HepG2 (cell line): ENCODE data around the gene CRKL. TPM values are rescaled to one million over a fixed set of nuclear protein-coding genes. Genes with fewer than 3 reads are reported as not detected.

Source experiments
- HMGA1 ChIP-seq: sonication (generic); formaldehyde crosslinking; conservative IDR thresholded peaks from 2 replicates; pipeline ENCODE4 v1.4.0; 2020; ENCODE audit warnings: missing genetic modification reagents
- KMT2B ChIP-seq: IDR thresholded peaks from 2 replicates; pipeline ENCODE4 v1.6.1; 2016; ENCODE audit warnings: missing genetic modification reagents, missing compliant biosample characterization
- MTA1 ChIP-seq: sonication (generic); formaldehyde crosslinking; IDR thresholded peaks from 2 replicates; pipeline ENCODE4 v1.4.0; 2020; ENCODE audit warnings: missing genetic modification reagents, mild to moderate bottlenecking, borderline replicate concordance
- ONECUT2 ChIP-seq: sonication (generic); formaldehyde crosslinking; IDR thresholded peaks from 2 replicates; pipeline ENCODE4 v1.4.0; 2020; ENCODE audit warnings: missing genetic modification reagents
- ZNF318 ChIP-seq: sonication (generic); formaldehyde crosslinking; IDR thresholded peaks from 2 replicates; pipeline ENCODE4 v1.4.0; 2020; ENCODE audit warnings: mild to moderate bottlenecking, missing genetic modification reagents
- ZNF597 ChIP-seq: sonication (generic); formaldehyde crosslinking; IDR thresholded peaks from 2 replicates; pipeline ENCODE4 v1.5.0; 2020; ENCODE audit warnings: missing genetic modification reagents
- ZNF691 ChIP-seq: sonication (generic); formaldehyde crosslinking; IDR thresholded peaks from 2 replicates; pipeline ENCODE4 v1.4.0; 2020; ENCODE audit warnings: missing genetic modification reagents, low read depth, mild to moderate bottlenecking, borderline replicate concordance
- polyA plus RNA-seq, 8 experiments: library from polyadenylated mRNA; depleted of rRNA in 3 of 8; stranded (reverse) in 7 of 8; unstranded in 1 of 8; fragments of >200 nt; fragmentation: Illumina TruSeq in 4 of 8; extraction: Trizol in 4 of 8; gene quantifications; 2 replicates each; pipeline versions ENCODE4 v1.2.1 to v1.2.3, GENCODE V29; 2011 to 2016; ENCODE audit warnings: low read depth in 4 of 8, missing spikeins in 1 of 8, mixed read lengths in 1 of 8; ENCODE audit not compliant: insufficient read depth in 1 of 8
- total RNA-seq, 5 experiments: library from RNA; depleted of rRNA; stranded (reverse); fragments of >200 nt; fragmentation: Illumina TruSeq; extraction: Trizol; gene quantifications; 2 replicates each; pipeline ENCODE4 v1.2.3, GENCODE V29; 2016; ENCODE audit warnings: low read depth in 1 of 5

Gene CRKL
- total and polyA plus RNA-seq, 2 of the 13 experiments (the other 11 are each of a cell fraction or from before 2014, with no cell fraction given) = 37.4 to 60.6 TPM

- TF ChIP-seq ZNF318 (no peak), MTA1 (peak; percentile 94; the same call in 1 of the 2 replicates), ONECUT2 (no peak), ZNF597 (CRISPR knock-in tag) (no peak), KMT2B (CRISPR knock-in tag) (no peak), ZNF691 (peak; percentile 77; the same call in 1 of the 2 replicates), HMGA1 (no peak)
These were observed 31.5 kb upstream of the CRKL start (continued) for GRCh38 chr22:20885557-20886323.
